Sigmoid colon (tissue), 7 donors: ENCODE data around the gene SMAD5. TPM values are rescaled to one million over a fixed set of nuclear protein-coding genes. Genes with fewer than 3 reads are reported as not detected.

Experiments
- DNase-seq: peaks from one replicate; pipeline ENCODE4 v3.0.0-alpha.2; 2019
- H3K27ac ChIP-seq, 4 donors: fragments of 200-600 bp; sonication (generic); one replicate each; pipeline ENCODE4 v1.5.1; 2016 to 2019; ENCODE audit warnings: mild to moderate bottlenecking in 1 of 4
- H3K27me3 ChIP-seq, 3 donors: fragments of 200-600 bp; sonication (generic); one replicate each; pipeline ENCODE4 v1.5.1; 2019; ENCODE audit warnings: mild to moderate bottlenecking in 1 of 3
- H3K36me3 ChIP-seq, 4 donors: fragments of 200-600 bp; sonication (generic); one replicate each; pipeline ENCODE4 v1.5.1; 2016 to 2019
- H3K4me1 ChIP-seq, 4 donors: fragments of 200-600 bp; sonication (generic); one replicate each; pipeline ENCODE4 v1.5.1; 2017 to 2019
- H3K4me3 ChIP-seq, 4 donors: fragments of 200-600 bp; sonication (generic); one replicate each; pipeline ENCODE4 v1.5.1; 2017 to 2019; ENCODE audit warnings: mild to moderate bottlenecking in 2 of 4, moderate library complexity in 1 of 4
- H3K9me3 ChIP-seq, 4 donors: fragments of 200-600 bp in 3 of 4; sonication (generic) in 3 of 4; one replicate each; pipeline versions ENCODE4 v1.5.1 to v1.6.1; 2013 to 2019
- CTCF ChIP-seq, 4 experiments: fragments of 450-650 bp in 3 of 4; fragments of 200-600 bp in 1 of 4; IDR thresholded peaks; one replicate each; pipeline ENCODE4 v1.5.1; 2016 to 2019; ENCODE audit warnings: antibody characterized with exemption in 4 of 4, mild to moderate bottlenecking in 3 of 4, moderate library complexity in 2 of 4
- EP300 ChIP-seq, 4 donors: sonication (generic); formaldehyde crosslinking; IDR thresholded peaks; one replicate each; pipeline ENCODE4 v1.6.1; 2017; ENCODE audit warnings: antibody characterized with exemption in 4 of 4
- POLR2A ChIP-seq, 2 donors: fragments of 450-650 bp; IDR thresholded peaks; one replicate each; pipeline ENCODE4 v1.6.1; 2016; ENCODE audit warnings: antibody characterized with exemption in 2 of 2, mild to moderate bottlenecking in 2 of 2, moderate library complexity in 2 of 2
- POLR2AphosphoS5 ChIP-seq, 4 donors: sonication (generic); formaldehyde crosslinking; IDR thresholded peaks; one replicate each; pipeline ENCODE4 v1.6.1; 2017; ENCODE audit warnings: antibody characterized with exemption in 4 of 4
- WGBS, 2 donors: extraction: QIAGEN DNeasy Blood & Tissue Kit; methylation state at CpG; one replicate each; pipeline ENCODE4 v1.1.7; 2013; 5-methylcytosine and 5-hydroxymethylcytosine counted together
- intact Hi-C: fragments of 100-400 bp; cut with DNase I; formaldehyde crosslinking; loops from one replicate; pipeline ENCODE4 v1.15.1; 2023
- polyA plus RNA-seq, 3 donors: library from polyadenylated mRNA; stranded (reverse); fragments of 200-250 nt; gene quantifications; one replicate each; pipeline ENCODE4 v1.2.3, GENCODE V29; 2013
- total RNA-seq, 4 donors: library from RNA; depleted of rRNA; stranded (reverse); fragments of >200 nt; gene quantifications; one replicate each; pipeline ENCODE4 v1.1.0, GENCODE V29; 2016
- donor health status: healthy with polysubstance abuse.
- donor health status: Bipolar disorder and iron deficiency.
- donor health status: healthy.

Gene SMAD5
- total and polyA plus RNA-seq, 7 donors: 4.9 to 85.0 (median 47.6) TPM

GRCh38 chr5:136137497-136138220, 5.0 kb downstream of the SMAD5 start:
- intact Hi-C loops: no loop called here
- Histone ChIP-seq H3K27ac (no peak overlapping the region), H3K4me3 (no peak overlapping the region), H3K4me1 (peaks cover 0 to 70% (median 56%) of the 10 kb centered on the region in 4 donors), H3K9me3 (no peaks in the 10 kb centered on the region), H3K27me3 (no peaks in the 10 kb centered on the region), H3K36me3 (no peaks in the 10 kb centered on the region)
- TF ChIP-seq POLR2AphosphoS5 (IDR thresholded peaks at IDR 0.05) (no peak), POLR2A (IDR thresholded peaks at IDR 0.05) (no peak), CTCF (IDR thresholded peaks at IDR 0.05) (no peak), EP300 (IDR thresholded peaks at IDR 0.05) (no peak)
- 73 to 76% methylated on average over 2 of the region's 2 CpGs for WGBS, 2 donors
- no peak for DNase-seq

GRCh38 chr5:136141561-136141960, 8.9 kb downstream of the SMAD5 start:
- H3K36me3 ChIP-seq: no peaks in the 10 kb centered on the region

GRCh38 chr5:136143312-136143711, 10.7 kb downstream of the SMAD5 start:
- no peak for DNase-seq
- peaks cover 0 to 89% (median 53%) of the 10 kb centered on the region in 4 donors for H3K4me1 ChIP-seq

More at GRCh38 chr5:136141561-136141960, 8.9 kb downstream of the SMAD5 start:
- intact Hi-C loops: no loop called here
- no peaks in the 10 kb centered on the region for H3K9me3 ChIP-seq
- H3K27ac ChIP-seq: no peak overlapping the region
- TF ChIP-seq EP300 (IDR thresholded peaks at IDR 0.05): no peak
- TF ChIP-seq POLR2AphosphoS5 (IDR thresholded peaks at IDR 0.05): no peak
- TF ChIP-seq CTCF (IDR thresholded peaks at IDR 0.05): no peak
- TF ChIP-seq POLR2A (IDR thresholded peaks at IDR 0.05): no peak
- peaks cover 0 to 88% (median 62%) of the 10 kb centered on the region in 4 donors for H3K4me1 ChIP-seq
- no peak overlapping the region for H3K4me3 ChIP-seq
- no peaks in the 10 kb centered on the region for H3K27me3 ChIP-seq
- DNase-seq: no peak

GRCh38 chr5:136143763-136144162, 11.1 kb downstream of the SMAD5 start:
- no peak for TF ChIP-seq POLR2A (IDR thresholded peaks at IDR 0.05)
- WGBS, 2 donors: 62 to 86% methylated on average over 3 of the region's 3 CpGs
- Histone ChIP-seq H3K27me3 (no peaks in the 10 kb centered on the region), H3K9me3 (no peaks in the 10 kb centered on the region), H3K36me3 (no peaks in the 10 kb centered on the region), H3K27ac (no peak overlapping the region), H3K4me1 (peaks cover 0 to 89% (median 52%) of the 10 kb centered on the region in 4 donors), H3K4me3 (no peak overlapping the region)
- DNase-seq: no peak
- intact Hi-C loops: no loop called here

More at GRCh38 chr5:136143312-136143711, 10.7 kb downstream of the SMAD5 start:
- no peak overlapping the region for H3K27ac ChIP-seq
- no peaks in the 10 kb centered on the region for H3K27me3 ChIP-seq
- intact Hi-C loops: no loop called here
- WGBS, 2 donors: 76 to 86% methylated on average over 6 of the region's 6 CpGs
- no peaks in the 10 kb centered on the region for H3K36me3 ChIP-seq
- H3K4me3 ChIP-seq: no peak overlapping the region
- TF ChIP-seq POLR2A (IDR thresholded peaks at IDR 0.05) (no peak), POLR2AphosphoS5 (IDR thresholded peaks at IDR 0.05) (no peak), CTCF (IDR thresholded peaks at IDR 0.05) (no peak), EP300 (IDR thresholded peaks at IDR 0.05) (no peak)
- H3K9me3 ChIP-seq: no peaks in the 10 kb centered on the region

- H3K27me3 ChIP-seq: no peaks in the 10 kb centered on the region
- H3K27ac ChIP-seq: no peak overlapping the region
- H3K4me1 ChIP-seq: peaks cover 0 to 89% (median 53%) of the 10 kb centered on the region in 4 donors
- H3K9me3 ChIP-seq: no peaks in the 10 kb centered on the region
- WGBS, 2 donors: 54 to 72% methylated on average over 2 of the region's 2 CpGs
- intact Hi-C loops: no loop called here
- TF ChIP-seq POLR2AphosphoS5 (IDR thresholded peaks at IDR 0.05) (no peak), POLR2A (IDR thresholded peaks at IDR 0.05) (no peak), EP300 (IDR thresholded peaks at IDR 0.05) (no peak), CTCF (IDR thresholded peaks at IDR 0.05) (no peak)
- H3K36me3 ChIP-seq: no peaks in the 10 kb centered on the region
- no peak overlapping the region for H3K4me3 ChIP-seq
- no peak for DNase-seq
Observed at GRCh38 chr5:136145030-136145429, 12.4 kb downstream of the SMAD5 start.
